HG02763 (cell line): ENCODE data around the gene DNAH10.

Source experiments
- ATAC-seq: cut with Tn5 transposase; IDR thresholded peaks from one replicate; pipeline ENCODE4 v1.9.1; 2021; ENCODE audit warnings: mild to moderate bottlenecking, moderate library complexity; ENCODE audit not compliant: unreplicated experiment

The DNAH10 gene

DNA sequence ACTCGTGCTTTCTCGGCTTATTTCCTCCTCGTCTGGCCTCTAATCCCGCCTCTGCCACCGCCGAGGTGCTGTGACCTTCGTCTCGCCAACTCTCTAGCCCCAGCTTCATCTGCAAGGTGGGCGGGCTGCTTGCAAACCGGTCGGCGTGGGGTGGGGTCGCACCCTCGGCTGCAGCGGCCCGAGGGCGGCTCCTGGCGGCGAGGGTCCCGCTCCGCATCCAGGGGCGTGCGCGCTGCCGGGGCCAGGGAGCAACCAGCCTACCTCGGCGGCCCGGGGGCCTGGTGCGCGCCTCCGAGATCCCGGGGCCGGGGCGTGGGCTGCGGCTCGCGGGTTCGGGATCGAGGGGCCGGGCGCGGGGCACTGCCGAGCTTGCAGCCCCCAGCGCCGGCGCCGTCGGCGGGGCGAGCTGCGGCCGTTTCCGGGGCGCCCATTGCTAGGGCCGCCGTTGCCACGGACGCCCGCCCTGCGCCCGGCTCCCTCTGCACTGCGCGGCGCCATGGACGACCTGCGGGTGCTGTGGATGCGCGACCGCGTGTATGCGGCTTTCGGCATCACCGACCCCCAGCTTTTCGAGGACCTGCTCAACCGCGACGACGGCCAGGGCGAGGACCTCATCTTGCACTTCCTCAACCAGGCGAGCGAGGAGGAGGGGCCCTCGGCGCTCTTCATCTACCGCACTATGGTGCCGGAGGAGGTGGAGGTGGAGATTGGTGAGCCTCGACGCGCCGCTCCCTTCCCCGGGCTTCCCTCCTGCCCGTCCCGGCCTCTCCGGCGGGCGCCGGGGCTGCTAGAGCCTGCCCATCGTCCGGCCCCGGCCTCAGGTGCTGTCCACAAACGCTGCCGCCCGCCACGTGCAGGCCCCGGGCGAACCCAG is at the start of gene DNAH10:
TSS of gene DNAH10 (plus strand) at position 461 of the 874 bp plus-strand sequence. CDS start at position 497, 36 bp downstream.
- ATAC-seq: no peak

DNA sequence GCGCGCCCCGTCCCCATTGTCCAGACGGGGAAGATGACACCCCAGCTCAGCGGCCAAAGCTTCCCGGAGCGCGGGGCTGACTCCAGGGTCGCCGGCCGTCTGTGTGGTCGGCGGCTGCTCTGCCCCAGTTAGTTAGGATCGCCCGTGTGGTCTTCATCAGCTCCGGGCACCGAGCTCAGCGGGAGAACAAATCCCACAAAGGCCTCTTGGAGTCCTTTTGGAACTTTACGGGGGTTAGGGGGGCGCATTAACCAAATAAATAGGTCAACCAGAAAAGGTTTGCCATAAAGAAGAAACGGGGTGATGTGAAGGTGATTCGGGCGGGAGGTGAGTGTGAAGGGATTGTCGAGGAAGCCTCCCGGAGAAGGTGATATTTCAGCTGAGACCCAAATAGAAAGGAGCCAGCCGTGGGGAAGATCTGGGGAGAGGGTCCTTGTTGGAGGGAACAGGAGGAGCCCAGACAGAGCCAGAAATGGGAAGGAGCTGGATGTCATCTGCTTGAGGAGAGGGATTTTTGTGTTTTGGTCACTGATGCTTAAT is 49.3 kb upstream of the DNAH10 start:
- ATAC-seq: no peak

DNA sequence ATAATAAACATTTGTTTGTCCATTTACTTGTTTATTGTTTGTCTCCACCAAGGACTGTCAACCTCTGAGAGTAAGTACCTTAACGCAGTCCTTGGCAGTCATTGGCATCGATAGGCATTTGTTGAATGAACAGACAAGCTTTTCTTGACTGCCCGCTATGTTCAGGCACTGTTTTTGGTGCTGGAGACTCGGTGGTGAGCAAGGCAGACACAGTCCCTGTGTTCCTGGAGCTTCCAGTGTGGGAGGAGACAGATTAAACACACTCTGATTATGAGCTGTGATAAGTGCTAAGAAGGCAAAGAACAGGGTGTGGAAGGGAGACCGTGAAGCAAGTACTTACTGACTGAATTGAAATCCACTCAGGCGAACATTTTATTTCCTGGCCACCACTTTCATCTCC is 48.7 kb upstream of the DNAH10 start:
- no peak for ATAC-seq

- ATAC-seq: no peak
These were observed 48.1 kb upstream of the DNAH10 start for GRCh38 chr12:123713823-123714585.

DNA sequence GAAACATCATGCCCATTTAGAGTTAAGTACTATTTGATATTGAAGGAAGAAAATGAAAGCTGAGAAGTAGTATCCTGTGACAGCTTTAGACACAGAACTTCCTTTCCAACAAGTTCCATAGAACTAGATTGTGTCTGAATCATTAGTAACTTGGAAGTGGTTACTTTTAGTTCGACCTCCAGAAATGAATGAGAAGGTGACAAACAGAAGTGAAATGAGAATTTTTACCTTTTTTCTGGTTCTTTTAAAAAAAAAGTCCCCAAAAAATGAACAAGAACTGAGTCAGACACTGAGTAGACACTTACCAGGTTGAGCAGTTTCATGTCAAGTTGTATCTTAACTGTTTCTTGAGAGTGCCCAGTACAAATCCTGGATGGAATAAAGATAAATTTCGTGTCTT is 46.9 kb upstream of the DNAH10 start:
- no peak for ATAC-seq

DNA sequence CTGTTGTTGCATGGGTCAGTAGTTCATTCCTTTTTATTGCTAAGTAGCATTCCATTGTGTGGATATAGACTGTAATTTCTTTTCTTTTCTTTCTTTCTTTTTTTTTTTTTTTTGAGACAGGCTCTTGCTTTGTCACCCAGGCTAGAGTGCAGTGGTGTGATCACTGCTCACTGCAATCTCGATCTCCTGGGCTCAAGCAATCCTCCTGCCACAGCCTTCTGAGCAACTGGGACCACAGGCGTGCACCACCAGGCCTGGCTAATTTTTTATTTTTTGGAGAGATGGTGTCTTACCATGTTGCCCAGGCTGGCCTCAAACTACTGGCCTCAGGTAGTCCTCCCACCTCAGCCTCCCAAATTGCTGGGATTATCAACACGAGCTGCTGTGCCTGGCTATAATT is 44.8 kb upstream of the DNAH10 start:
- no peak for ATAC-seq

DNA sequence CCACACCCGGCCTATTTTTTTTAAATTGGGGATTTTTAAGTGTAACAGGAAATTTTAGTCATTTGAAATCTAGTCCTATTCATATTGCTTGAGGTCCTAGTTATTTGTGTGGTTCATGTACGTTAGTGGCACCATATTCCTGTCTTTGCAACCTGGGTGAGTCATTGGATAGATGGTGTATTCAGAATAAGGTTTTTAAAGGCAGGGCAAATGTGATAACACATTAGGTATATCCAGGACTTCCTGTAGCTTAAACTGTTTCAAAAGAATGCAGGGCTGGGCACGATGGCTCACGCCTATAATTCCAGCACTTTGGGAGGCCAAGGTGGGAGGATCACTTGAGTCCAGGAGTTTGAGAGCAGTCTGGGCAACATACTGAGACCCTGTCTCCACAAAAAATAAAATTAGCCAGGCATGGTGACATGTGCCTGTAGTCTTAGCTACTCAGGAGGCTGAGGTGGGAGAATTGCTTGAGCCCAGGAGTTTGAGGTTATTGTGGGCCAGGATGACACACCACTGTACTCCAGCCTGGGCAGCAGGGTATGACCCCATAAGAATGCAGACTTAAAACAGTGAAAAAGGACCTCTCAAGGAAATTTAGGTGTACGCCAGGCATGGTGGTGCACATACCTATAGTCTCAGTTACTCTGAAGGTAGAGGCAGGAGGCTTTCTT is 41.8 kb upstream of the DNAH10 start:
- ATAC-seq: no peak

DNA sequence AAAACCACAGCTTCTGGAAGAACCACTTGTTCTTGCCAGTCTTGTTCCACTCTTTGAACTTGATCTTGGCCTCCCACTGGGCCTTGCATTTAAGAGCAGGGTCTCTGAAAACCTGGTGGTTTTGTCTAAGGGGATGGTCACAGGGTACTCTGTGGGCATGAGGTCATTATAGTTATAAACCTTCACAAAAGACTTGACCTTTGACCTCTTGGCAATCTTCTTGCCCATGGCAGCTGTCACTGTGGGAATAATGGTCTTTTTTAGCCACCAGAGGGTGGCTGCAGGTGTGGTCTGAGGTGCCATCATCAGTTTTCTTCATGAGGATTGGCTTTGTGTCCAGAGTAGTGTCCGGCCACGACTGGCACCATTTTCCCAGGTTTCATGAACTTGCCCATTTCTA is 40.9 kb upstream of the DNAH10 start:
- ATAC-seq: no peak

- no peak for ATAC-seq
These were observed 39.1 kb upstream of the DNAH10 start for GRCh38 chr12:123723011-123723410.

DNA sequence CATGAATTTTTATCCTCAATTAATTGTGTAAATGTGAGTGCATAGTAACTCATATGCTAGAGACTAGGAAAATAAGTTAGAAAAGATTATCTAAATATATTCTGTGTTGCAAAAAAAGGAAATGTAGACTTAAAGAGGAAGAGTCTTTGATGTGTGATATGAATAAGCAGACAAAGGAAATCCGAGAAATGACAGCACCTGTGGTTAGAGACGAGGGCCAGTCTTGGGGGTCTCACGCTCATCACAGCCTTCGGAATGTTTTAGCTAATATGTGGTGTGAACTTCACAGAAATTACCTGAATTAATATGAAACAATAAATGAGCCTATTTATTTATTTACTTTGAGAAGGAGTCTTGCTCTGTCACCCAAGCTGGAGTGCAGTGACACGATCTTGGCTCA is 38.3 kb upstream of the DNAH10 start:
- ATAC-seq: no peak

GRCh38 chr12:123726244-123726643 is 35.9 kb upstream of the DNAH10 start:
- no peak for ATAC-seq

DNA sequence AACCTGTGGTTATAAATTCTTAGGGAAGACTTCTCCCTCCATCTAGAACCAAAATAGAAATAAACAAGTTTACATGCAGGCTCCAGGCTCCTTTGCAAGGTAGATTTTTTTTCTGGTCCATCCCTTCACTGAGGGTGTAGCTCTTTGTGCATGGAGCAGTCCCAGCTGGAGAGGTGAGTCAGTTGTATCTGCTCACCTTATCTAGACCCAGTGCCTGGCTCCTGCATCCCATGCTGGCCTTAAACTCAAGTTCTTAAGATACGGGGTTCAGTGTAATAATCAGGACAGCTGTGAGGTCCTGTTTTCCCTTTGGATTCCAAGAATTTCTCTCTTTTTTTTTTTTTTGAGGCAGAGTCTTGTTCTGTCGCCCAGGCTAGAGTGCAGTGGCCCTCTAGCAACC is 35.1 kb upstream of the DNAH10 start:
- no peak for ATAC-seq

- ATAC-seq: no peak
These were observed 34.2 kb upstream of the DNAH10 start for GRCh38 chr12:123727878-123728277.

GRCh38 chr12:123731596-123731995 is 30.5 kb upstream of the DNAH10 start:
- no peak for ATAC-seq

DNA sequence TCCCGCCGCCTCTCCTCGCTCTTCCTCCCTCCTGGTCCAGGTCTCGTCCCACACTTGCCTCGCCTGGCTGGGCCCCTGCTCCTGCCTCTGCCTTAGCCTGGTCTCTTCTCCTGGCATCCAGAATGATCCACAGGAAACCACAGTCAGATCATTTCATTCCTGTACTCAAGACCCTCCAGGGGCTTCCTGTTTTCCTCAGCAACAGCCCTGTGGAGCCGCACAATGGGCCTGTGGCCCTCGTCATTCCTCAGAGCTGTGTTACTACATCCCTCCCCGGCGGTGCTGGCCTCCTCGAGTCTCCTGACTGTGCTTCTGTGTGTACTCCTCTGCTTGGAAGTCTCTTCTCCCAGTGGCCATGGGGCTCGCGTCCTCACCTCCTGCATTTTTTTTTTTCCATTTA is 29.9 kb upstream of the DNAH10 start:
- ATAC-seq: no peak

GRCh38 chr12:123733229-123733628 is 28.9 kb upstream of the DNAH10 start:
- no peak for ATAC-seq

DNA sequence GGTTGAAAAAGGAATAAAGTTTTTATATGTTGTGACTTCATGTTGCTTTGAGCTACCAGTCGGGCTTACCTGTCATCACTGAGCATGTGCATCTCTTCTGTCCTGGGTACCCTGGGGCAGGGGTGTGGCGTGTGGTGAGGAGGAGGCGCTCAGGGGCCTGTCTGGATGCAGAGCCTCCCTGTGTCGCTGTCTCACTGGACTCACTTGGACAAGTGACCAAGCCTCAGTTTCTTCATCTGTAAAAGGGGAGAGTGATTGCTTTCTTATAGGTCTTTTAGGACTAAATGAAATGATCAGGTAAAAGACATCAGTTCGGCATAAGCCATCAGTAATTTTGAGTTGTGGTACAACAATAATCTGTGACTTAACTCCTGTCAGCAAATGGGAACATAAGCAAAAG is 27.8 kb upstream of the DNAH10 start:
- no peak for ATAC-seq

DNA sequence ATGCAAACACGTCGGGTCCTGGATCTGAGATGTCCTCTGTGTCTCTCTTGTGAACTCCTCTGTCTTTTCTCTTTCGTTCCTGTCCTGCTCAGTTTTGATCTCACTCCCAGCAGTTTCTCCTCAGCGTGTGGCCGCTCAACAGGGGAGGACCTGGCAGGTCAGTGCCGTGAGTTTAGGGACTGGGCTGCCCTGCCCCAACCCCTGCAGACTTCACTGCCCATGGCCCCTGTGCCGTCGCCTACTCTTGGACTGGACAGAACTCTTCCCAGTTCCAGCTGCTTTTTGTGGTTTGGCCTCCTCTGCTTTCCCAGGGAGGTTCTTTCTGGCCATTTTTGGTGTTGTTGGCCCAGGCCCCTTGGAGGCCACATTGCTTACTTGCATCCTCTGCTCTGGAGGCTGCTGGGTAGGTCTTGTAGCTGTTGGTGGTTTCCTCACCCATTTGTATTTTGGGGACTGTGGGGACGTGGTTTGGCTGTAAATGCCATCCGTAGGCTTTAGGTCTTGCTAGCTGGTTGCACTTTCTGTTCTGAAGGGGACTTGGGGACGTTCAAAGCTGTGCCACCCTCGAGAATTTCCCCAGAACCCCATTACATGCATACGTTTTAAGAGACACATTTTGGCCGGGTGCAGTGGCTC is 20.0 kb upstream of the DNAH10 start:
- no peak for ATAC-seq

GRCh38 chr12:123743002-123743401 is 19.1 kb upstream of the DNAH10 start:
- ATAC-seq: no peak

DNA sequence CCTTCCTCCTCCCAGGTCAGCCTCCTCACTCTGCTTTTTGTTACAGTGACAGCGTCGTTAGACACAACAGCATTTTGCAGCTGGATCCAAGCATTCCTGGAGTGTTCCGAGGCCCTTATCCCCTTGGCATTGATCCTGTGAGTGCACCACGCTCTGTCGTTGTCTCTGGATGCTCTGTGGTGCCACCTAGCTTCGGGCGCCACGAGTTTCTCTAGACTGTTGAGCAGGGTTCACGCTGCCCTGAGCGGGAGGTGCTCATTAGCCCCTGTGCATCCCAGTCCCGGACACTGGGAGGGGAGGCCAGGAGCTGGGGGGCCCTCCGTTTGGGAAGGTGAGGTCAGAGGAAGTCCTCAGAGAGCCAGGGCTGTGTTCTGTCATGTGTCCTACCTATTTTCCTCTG is 17.3 kb upstream of the DNAH10 start:
- no peak for ATAC-seq

GRCh38 chr12:123747309-123747708 is 14.8 kb upstream of the DNAH10 start:
- no peak for ATAC-seq
